Stimulated activated naive B cell treated with anti-CD40 and anti-IgM and Interleukin-4, amounts not matched to agents 10 μg/mL and 1 μg/mL and 100 μg/mL, for 72 hours (primary cell): ENCODE results near the gene INVS.
"Not testable (repeated sequence)": the region's sequence is repeated elsewhere in the genome, so short reads cannot be mapped to it uniquely, and the experiment has no call there.

Experiments
- ATAC-seq, 2 donors: fragments of 150-1000 bp; cut with Tn5 transposase; replicated peaks; 2 replicates each; pipeline ENCODE4 v1.10.0; 2021; ENCODE audit warnings: moderate library complexity in 1 of 2
- DNase-seq: peaks from one replicate; pipeline ENCODE4 v3.0.0; 2021
- H3K27ac Mint-ChIP-seq: one replicate; pipeline ENCODE4 v1.8.0; 2022; ENCODE audit warnings: mild to moderate bottlenecking, mixed read lengths
- H3K27me3 Mint-ChIP-seq, 2 donors: one replicate each; pipeline ENCODE4 v1.8.0; 2022; ENCODE audit warnings: mixed read lengths in 2 of 2
- H3K36me3 Mint-ChIP-seq, 2 donors: one replicate each; pipeline ENCODE4 v1.8.0; 2022; ENCODE audit warnings: mixed read lengths in 2 of 2, mild to moderate bottlenecking in 1 of 2
- H3K4me1 Mint-ChIP-seq, 2 donors: one replicate each; pipeline ENCODE4 v1.8.0; 2022; ENCODE audit warnings: mixed read lengths in 2 of 2, mild to moderate bottlenecking in 1 of 2
- H3K4me3 Mint-ChIP-seq, 2 donors: one replicate each; pipeline ENCODE4 v1.8.0; 2022; ENCODE audit warnings: mild to moderate bottlenecking in 2 of 2, mixed read lengths in 2 of 2, moderate library complexity in 1 of 2
- H3K9me3 Mint-ChIP-seq, 2 donors: one replicate each; pipeline ENCODE4 v1.8.0; 2022; ENCODE audit warnings: mixed read lengths in 2 of 2, mild to moderate bottlenecking in 1 of 2

Gene INVS

DNA sequence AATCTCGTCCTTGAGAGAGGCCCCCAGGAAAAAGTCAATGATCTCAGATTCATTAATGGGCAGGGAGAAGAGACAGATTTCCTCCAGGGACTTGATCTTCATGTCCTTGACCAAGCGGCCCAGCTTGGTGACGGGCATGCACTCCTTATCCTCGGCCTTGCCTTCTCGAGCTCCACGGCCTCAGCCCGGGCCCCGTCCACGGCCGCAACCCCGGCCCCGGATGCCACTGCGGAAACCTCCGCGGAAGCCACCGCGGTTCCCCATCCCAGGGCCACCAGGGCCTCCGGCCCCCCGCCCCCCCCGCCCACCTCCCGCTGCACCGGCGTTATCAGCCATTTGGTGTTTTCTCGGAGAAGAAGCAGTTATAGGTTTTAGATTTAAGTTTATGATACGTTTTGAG is 18.3 kb downstream of the INVS start:
- H3K36me3 Mint-ChIP-seq, result peaks cover 12 to 40% of the 10 kb centered on the region in 2 donors
- no peak overlapping the region for H3K4me3 Mint-ChIP-seq
- ATAC-seq, result no peak
- H3K27ac Mint-ChIP-seq, result no peak overlapping the region
- no peaks in the 10 kb centered on the region for H3K9me3 Mint-ChIP-seq
- no peak for DNase-seq
- peaks cover 7 to 15% of the 10 kb centered on the region in 2 donors for H3K4me1 Mint-ChIP-seq
- no peaks in the 10 kb centered on the region for H3K27me3 Mint-ChIP-seq

DNA sequence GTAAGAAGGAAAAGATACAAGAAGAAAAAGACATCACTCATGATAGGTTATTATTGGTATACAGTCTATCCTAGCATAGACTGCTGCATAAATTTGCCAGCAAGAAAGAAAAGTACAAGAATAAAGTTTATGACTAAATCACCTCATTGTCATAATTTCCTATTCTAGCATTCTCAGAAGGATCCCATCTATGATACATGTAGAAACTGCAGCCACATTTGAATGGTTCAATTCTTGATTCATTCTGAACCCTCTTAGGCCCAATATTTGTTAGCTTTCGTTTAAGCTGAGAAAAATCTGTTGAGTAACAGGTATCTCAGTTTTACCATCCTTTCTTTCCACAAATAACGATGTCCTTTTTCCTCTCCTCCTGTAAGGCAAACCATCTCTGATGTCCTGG is 21.2 kb downstream of the INVS start:
- no peaks in the 10 kb centered on the region for H3K9me3 Mint-ChIP-seq
- H3K36me3 Mint-ChIP-seq, result peaks cover 11 to 36% of the 10 kb centered on the region in 2 donors
- peaks cover 5 to 6% of the 10 kb centered on the region in 2 donors for H3K4me1 Mint-ChIP-seq
- no peak overlapping the region for H3K27ac Mint-ChIP-seq
- no peak for DNase-seq
- H3K27me3 Mint-ChIP-seq, result no peaks in the 10 kb centered on the region
- no peak overlapping the region for H3K4me3 Mint-ChIP-seq
- ATAC-seq, result no peak

GRCh38 chr9:100125236-100125635 is 26.2 kb downstream of the INVS start:
- Mint-ChIP-seq H3K27ac (no peak overlapping the region), H3K36me3 (peaks cover 15 to 36% of the 10 kb centered on the region in 2 donors), H3K9me3 (no peaks in the 10 kb centered on the region), H3K4me1 (peaks cover 5 to 6% of the 10 kb centered on the region in 2 donors), H3K4me3 (no peak overlapping the region), H3K27me3 (no peaks in the 10 kb centered on the region)
- DNase-seq (no peak), ATAC-seq (no peak)

- no peak overlapping the region for H3K4me3 Mint-ChIP-seq
- ATAC-seq, result no peak
- no peaks in the 10 kb centered on the region for H3K27me3 Mint-ChIP-seq
- H3K36me3 Mint-ChIP-seq, result peaks cover 15 to 31% of the 10 kb centered on the region in 2 donors
- H3K9me3 Mint-ChIP-seq, result no peaks in the 10 kb centered on the region
- no peak for DNase-seq
- peaks cover 0 to 6% of the 10 kb centered on the region in 2 donors for H3K4me1 Mint-ChIP-seq
- no peak overlapping the region for H3K27ac Mint-ChIP-seq
Observed at GRCh38 chr9:100125910-100126309, 26.9 kb downstream of the INVS start.

DNA sequence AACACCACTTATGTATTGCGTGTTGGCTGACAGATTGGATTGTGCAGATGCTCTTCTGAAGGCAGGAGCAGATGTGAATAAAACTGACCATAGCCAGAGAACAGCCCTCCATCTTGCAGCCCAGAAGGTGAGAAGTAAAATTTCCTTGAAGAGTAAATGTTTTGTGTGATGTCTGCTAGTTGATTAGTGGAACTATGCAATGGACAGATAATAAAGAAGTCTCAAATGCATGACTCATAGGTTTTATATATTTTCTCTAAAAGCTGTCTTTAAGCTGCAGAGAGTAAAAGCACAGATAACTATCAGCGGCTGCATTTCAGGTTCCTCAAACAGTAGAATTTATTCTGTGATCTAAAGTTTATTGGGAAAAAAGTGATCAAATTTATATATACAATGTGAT is 27.4 kb downstream of the INVS start:
- no peak for DNase-seq
- no peak for ATAC-seq

GRCh38 chr9:100129772-100130171 is 30.7 kb downstream of the INVS start:
- peaks cover 0 to 1% of the 10 kb centered on the region in 2 donors for H3K9me3 Mint-ChIP-seq
- H3K4me1 Mint-ChIP-seq, result no peaks in the 10 kb centered on the region
- peaks cover 23 to 48% of the 10 kb centered on the region in 2 donors for H3K36me3 Mint-ChIP-seq
- DNase-seq, result no peak
- no peak for ATAC-seq
- H3K27me3 Mint-ChIP-seq, result no peaks in the 10 kb centered on the region
- no peak overlapping the region for H3K4me3 Mint-ChIP-seq
- H3K27ac Mint-ChIP-seq, result no peak overlapping the region

More for the DNA sequence above, 27.4 kb downstream of the INVS start:
- Mint-ChIP-seq H3K4me1 (peaks cover 0 to 4% of the 10 kb centered on the region in 2 donors), H3K9me3 (no peaks in the 10 kb centered on the region), H3K27me3 (no peaks in the 10 kb centered on the region), H3K4me3 (no peak overlapping the region), H3K36me3 (peaks cover 15 to 28% of the 10 kb centered on the region in 2 donors), H3K27ac (no peak overlapping the region)

GRCh38 chr9:100131216-100131615 is 32.2 kb downstream of the INVS start:
- H3K36me3 Mint-ChIP-seq, result peaks cover 19 to 39% of the 10 kb centered on the region in 2 donors
- H3K9me3 Mint-ChIP-seq, result peaks cover 0 to 1% of the 10 kb centered on the region in 2 donors

GRCh38 chr9:100131875-100132430 is 32.9 kb downstream of the INVS start:
- peaks cover 0 to 1% of the 10 kb centered on the region in 2 donors for H3K4me1 Mint-ChIP-seq
- no peak for ATAC-seq
- H3K27me3 Mint-ChIP-seq, result no peaks in the 10 kb centered on the region
- peaks cover 0 to 1% of the 10 kb centered on the region in 2 donors for H3K9me3 Mint-ChIP-seq
- no peak overlapping the region for H3K27ac Mint-ChIP-seq
- no peak overlapping the region for H3K4me3 Mint-ChIP-seq
- peaks cover 19 to 37% of the 10 kb centered on the region in 2 donors for H3K36me3 Mint-ChIP-seq
- no peak for DNase-seq

More at GRCh38 chr9:100131216-100131615, 32.2 kb downstream of the INVS start:
- H3K4me3 Mint-ChIP-seq, result no peak overlapping the region
- H3K27ac Mint-ChIP-seq, result no peak overlapping the region
- no peaks in the 10 kb centered on the region for H3K27me3 Mint-ChIP-seq
- DNase-seq, result no peak
- H3K4me1 Mint-ChIP-seq, result no peaks in the 10 kb centered on the region
- no peak for ATAC-seq

- H3K27me3 Mint-ChIP-seq, result no peaks in the 10 kb centered on the region
- DNase-seq, result no peak
- H3K9me3 Mint-ChIP-seq, result peaks cover 0 to 1% of the 10 kb centered on the region in 2 donors
- no peak overlapping the region for H3K27ac Mint-ChIP-seq
- H3K4me3 Mint-ChIP-seq, result no peak overlapping the region
- ATAC-seq, result no peak
- H3K4me1 Mint-ChIP-seq, result peaks cover 0 to 1% of the 10 kb centered on the region in 2 donors
- peaks cover 12 to 29% of the 10 kb centered on the region in 2 donors for H3K36me3 Mint-ChIP-seq
Observed at GRCh38 chr9:100134731-100135130, 35.7 kb downstream of the INVS start.

GRCh38 chr9:100136799-100137198 is 37.8 kb downstream of the INVS start:
- peaks cover 10 to 33% of the 10 kb centered on the region in 2 donors for H3K36me3 Mint-ChIP-seq
- H3K4me3 Mint-ChIP-seq, H3K9me3 Mint-ChIP-seq, H3K27ac Mint-ChIP-seq, DNase-seq, H3K4me1 Mint-ChIP-seq, ATAC-seq, H3K27me3 Mint-ChIP-seq: not testable (repeated sequence)

DNA sequence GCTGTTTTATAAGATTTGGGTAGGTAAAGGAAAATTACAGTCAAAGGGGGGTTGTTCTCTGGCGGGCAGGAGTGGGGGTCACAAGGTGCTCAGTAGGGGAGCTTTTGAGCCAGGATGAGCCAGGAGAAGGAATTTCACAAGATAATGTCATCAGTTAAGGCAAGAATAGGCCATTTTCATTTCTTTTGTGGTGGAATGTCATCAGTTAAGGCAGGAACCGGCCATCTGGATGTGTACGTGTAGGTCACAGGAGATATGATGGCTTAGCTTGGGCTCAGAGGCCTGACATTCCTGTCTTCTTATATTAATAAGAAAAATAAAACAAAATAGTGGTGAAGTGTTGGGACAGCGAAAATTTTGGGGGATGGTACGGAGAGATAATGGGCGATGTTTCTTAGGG is 41.3 kb downstream of the INVS start:
- H3K4me1 Mint-ChIP-seq, DNase-seq, H3K27me3 Mint-ChIP-seq, H3K4me3 Mint-ChIP-seq, H3K9me3 Mint-ChIP-seq, H3K27ac Mint-ChIP-seq, ATAC-seq: not testable (repeated sequence)
- peaks cover 4 to 15% of the 10 kb centered on the region in 2 donors for H3K36me3 Mint-ChIP-seq

GRCh38 chr9:100141862-100142261 is 42.8 kb downstream of the INVS start:
- not testable (repeated sequence) for H3K9me3 Mint-ChIP-seq, H3K27ac Mint-ChIP-seq, H3K4me3 Mint-ChIP-seq, H3K27me3 Mint-ChIP-seq, DNase-seq, H3K4me1 Mint-ChIP-seq, ATAC-seq
- H3K36me3 Mint-ChIP-seq, result peaks cover 12 to 24% of the 10 kb centered on the region in 2 donors

GRCh38 chr9:100145167-100145934 is 46.3 kb downstream of the INVS start:
- peak overlapping the region; percentile 1 for H3K27ac Mint-ChIP-seq
- H3K36me3 Mint-ChIP-seq, result peaks cover 8 to 18% of the 10 kb centered on the region in 2 donors
- not testable (repeated sequence) for H3K9me3 Mint-ChIP-seq, H3K4me3 Mint-ChIP-seq, ATAC-seq, DNase-seq, H3K27me3 Mint-ChIP-seq, H3K4me1 Mint-ChIP-seq

GRCh38 chr9:100145976-100146375 is 46.9 kb downstream of the INVS start:
- not testable (repeated sequence) for H3K27me3 Mint-ChIP-seq, H3K4me1 Mint-ChIP-seq, ATAC-seq, H3K9me3 Mint-ChIP-seq, H3K4me3 Mint-ChIP-seq, DNase-seq
- H3K36me3 Mint-ChIP-seq, result peaks cover 8 to 22% of the 10 kb centered on the region in 2 donors
- peak overlapping the region; percentile 1 for H3K27ac Mint-ChIP-seq

DNA sequence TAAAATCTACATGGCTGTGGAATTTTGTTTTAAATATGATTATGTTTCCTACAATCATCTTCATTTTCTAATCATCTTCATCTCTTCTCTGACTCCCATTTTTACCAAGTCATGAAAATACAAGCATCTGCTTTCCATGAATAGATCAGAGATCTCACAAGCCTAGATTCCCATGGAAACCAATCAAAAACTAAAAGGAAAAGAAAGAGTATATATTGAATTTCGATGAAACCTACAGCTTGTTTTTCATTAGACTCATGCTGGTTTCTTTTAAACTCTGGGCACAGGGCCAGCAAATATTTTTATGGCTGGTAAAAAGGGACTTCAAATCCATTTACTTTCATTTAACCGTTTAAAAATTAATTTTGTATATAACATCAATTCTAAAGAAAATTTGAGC is 51.2 kb downstream of the INVS start:
- H3K9me3 Mint-ChIP-seq, result no peaks in the 10 kb centered on the region
- H3K27me3 Mint-ChIP-seq, result no peaks in the 10 kb centered on the region
- DNase-seq, result no peak
- peaks cover 0 to 7% of the 10 kb centered on the region in 2 donors for H3K4me1 Mint-ChIP-seq
- H3K27ac Mint-ChIP-seq, result no peak overlapping the region
- H3K4me3 Mint-ChIP-seq, result no peak overlapping the region
- ATAC-seq, result no peak
- peaks cover 10 to 17% of the 10 kb centered on the region in 2 donors for H3K36me3 Mint-ChIP-seq
